Memory B cell (primary cell): Measurements from ENCODE around the gene NKX2-2.
A peak's percentile ranks its signal among the peaks of the same experiment; 100 is the strongest.

Source experiments
- ATAC-seq: fragments of 150-1000 bp; cut with Tn5 transposase; 2 replicates; pipeline ENCODE4 v1.10.0; 2021; ENCODE audit warnings: low read depth, mild to moderate bottlenecking, moderate library complexity
- DNase-seq, 2 donors: peaks; one replicate each; pipeline ENCODE4 v3.0.0; 2022; ENCODE audit warnings: low spot score in 2 of 2
- H3K27ac Mint-ChIP-seq: one replicate; pipeline ENCODE4 v1.8.0; 2022; ENCODE audit warnings: mild to moderate bottlenecking, moderate library complexity, mixed read lengths
- H3K27me3 Mint-ChIP-seq: one replicate; pipeline ENCODE4 v1.8.0; 2022; ENCODE audit warnings: mixed read lengths
- H3K36me3 Mint-ChIP-seq: one replicate; pipeline ENCODE4 v1.8.0; 2022; ENCODE audit warnings: mild to moderate bottlenecking, mixed read lengths
- H3K4me1 Mint-ChIP-seq: one replicate; pipeline ENCODE4 v1.8.0; 2022; ENCODE audit warnings: mixed read lengths
- H3K4me3 Mint-ChIP-seq: one replicate; pipeline ENCODE4 v1.8.0; 2022; ENCODE audit warnings: mild to moderate bottlenecking, moderate library complexity, mixed read lengths
- H3K9me3 Mint-ChIP-seq: one replicate; pipeline ENCODE4 v1.8.0; 2022; ENCODE audit warnings: mixed read lengths

NKX2-2 gene

GRCh38 chr20:21517566-21518277 is 3.9 kb upstream of the NKX2-2 start:
- DNase-seq (no peak), ATAC-seq (no peak)
- no peak overlapping the region for H3K27ac Mint-ChIP-seq
- peaks cover 4% of the 10 kb centered on the region for H3K4me1 Mint-ChIP-seq
- no peaks in the 10 kb centered on the region for H3K9me3 Mint-ChIP-seq
- H3K4me3 Mint-ChIP-seq: peak overlapping the region; percentile 37
- H3K27me3 Mint-ChIP-seq: peaks cover 24% of the 10 kb centered on the region
- H3K36me3 Mint-ChIP-seq: peaks cover 4% of the 10 kb centered on the region

GRCh38 chr20:21516861-21517565 is 3.1 kb upstream of the NKX2-2 start:
- no peak for DNase-seq
- Mint-ChIP-seq H3K9me3 (no peaks in the 10 kb centered on the region), H3K4me3 (no peak overlapping the region), H3K27ac (no peak overlapping the region), H3K27me3 (peaks cover 24% of the 10 kb centered on the region), H3K36me3 (peaks cover 4% of the 10 kb centered on the region), H3K4me1 (peaks cover 4% of the 10 kb centered on the region)
- ATAC-seq: no peak

- H3K27me3 Mint-ChIP-seq: peaks cover 29% of the 10 kb centered on the region
Measured at GRCh38 chr20:21516180-21516567, 2.3 kb upstream of the NKX2-2 start.

GRCh38 chr20:21515300-21516179 is 1.7 kb upstream of the NKX2-2 start:
- H3K27ac Mint-ChIP-seq: no peak overlapping the region
- no peaks in the 10 kb centered on the region for H3K9me3 Mint-ChIP-seq
- DNase-seq (no peak), ATAC-seq (no peak)
- H3K36me3 Mint-ChIP-seq: peaks cover 2% of the 10 kb centered on the region
- H3K4me1 Mint-ChIP-seq: peaks cover 4% of the 10 kb centered on the region
- peak overlapping the region; percentile 16 for H3K4me3 Mint-ChIP-seq
- H3K27me3 Mint-ChIP-seq: peaks cover 25% of the 10 kb centered on the region

More at GRCh38 chr20:21516180-21516567, 2.3 kb upstream of the NKX2-2 start:
- DNase-seq (no peak), ATAC-seq (no peak)
- H3K36me3 Mint-ChIP-seq: peaks cover 4% of the 10 kb centered on the region
- peak overlapping the region; percentile 56 for H3K27ac Mint-ChIP-seq
- peak overlapping the region; percentile 16 for H3K4me3 Mint-ChIP-seq
- H3K9me3 Mint-ChIP-seq: no peaks in the 10 kb centered on the region
- H3K4me1 Mint-ChIP-seq: peaks cover 4% of the 10 kb centered on the region

- H3K4me3 Mint-ChIP-seq: no peak overlapping the region
- peaks cover 26% of the 10 kb centered on the region for H3K27me3 Mint-ChIP-seq
- no peak overlapping the region for H3K27ac Mint-ChIP-seq
- peaks cover 11% of the 10 kb centered on the region for H3K4me1 Mint-ChIP-seq
- DNase-seq (no peak), ATAC-seq (no peak)
- H3K36me3 Mint-ChIP-seq: peaks cover 2% of the 10 kb centered on the region
- H3K9me3 Mint-ChIP-seq: no peaks in the 10 kb centered on the region
Measured at GRCh38 chr20:21514553-21515251, 838 bp upstream of the NKX2-2 start.

- H3K4me3 Mint-ChIP-seq: no peak overlapping the region
Measured at GRCh38 chr20:21513181-21513663, 642 bp downstream of the NKX2-2 start.

GRCh38 chr20:21512634-21513180 is 1.2 kb downstream of the NKX2-2 start:
- H3K4me3 Mint-ChIP-seq: no peak overlapping the region
- DNase-seq (no peak), ATAC-seq (no peak)
- H3K36me3 Mint-ChIP-seq: peaks cover 2% of the 10 kb centered on the region
- H3K27me3 Mint-ChIP-seq: peaks cover 23% of the 10 kb centered on the region
- H3K9me3 Mint-ChIP-seq: no peaks in the 10 kb centered on the region
- peaks cover 13% of the 10 kb centered on the region for H3K4me1 Mint-ChIP-seq
- no peak overlapping the region for H3K27ac Mint-ChIP-seq

More at GRCh38 chr20:21513181-21513663, 642 bp downstream of the NKX2-2 start:
- no peak overlapping the region for H3K27ac Mint-ChIP-seq
- peaks cover 2% of the 10 kb centered on the region for H3K36me3 Mint-ChIP-seq
- H3K9me3 Mint-ChIP-seq: no peaks in the 10 kb centered on the region
- ATAC-seq (no peak), DNase-seq (peak in 1 of 2 donors; percentile 15)
- H3K27me3 Mint-ChIP-seq: peaks cover 22% of the 10 kb centered on the region
- H3K4me1 Mint-ChIP-seq: peaks cover 11% of the 10 kb centered on the region

- H3K27ac Mint-ChIP-seq: no peak overlapping the region
- H3K4me1 Mint-ChIP-seq: peaks cover 13% of the 10 kb centered on the region
- no peak for ATAC-seq
- H3K36me3 Mint-ChIP-seq: peaks cover 2% of the 10 kb centered on the region
- DNase-seq: peak in 1 of 2 donors; percentile 20
- no peaks in the 10 kb centered on the region for H3K9me3 Mint-ChIP-seq
- H3K27me3 Mint-ChIP-seq: peaks cover 20% of the 10 kb centered on the region
- H3K4me3 Mint-ChIP-seq: no peak overlapping the region
Measured at GRCh38 chr20:21511850-21512633, 1.8 kb downstream of the NKX2-2 start.

- peaks cover 14% of the 10 kb centered on the region for H3K4me1 Mint-ChIP-seq
- ATAC-seq (no peak), DNase-seq (no peak)
- peaks cover 2% of the 10 kb centered on the region for H3K36me3 Mint-ChIP-seq
- H3K4me3 Mint-ChIP-seq: no peak overlapping the region
- no peaks in the 10 kb centered on the region for H3K9me3 Mint-ChIP-seq
- H3K27me3 Mint-ChIP-seq: peaks cover 19% of the 10 kb centered on the region
- H3K27ac Mint-ChIP-seq: no peak overlapping the region
Measured at GRCh38 chr20:21511485-21511849, 2.4 kb downstream of the NKX2-2 start.

- Mint-ChIP-seq H3K9me3 (no peaks in the 10 kb centered on the region), H3K27ac (no peak overlapping the region), H3K4me3 (peak overlapping the region; percentile 59), H3K4me1 (peaks cover 13% of the 10 kb centered on the region), H3K27me3 (peaks cover 16% of the 10 kb centered on the region), H3K36me3 (no peaks in the 10 kb centered on the region)
- ATAC-seq: no peak
- no peak for DNase-seq
Measured at GRCh38 chr20:21510414-21511384, 3.2 kb downstream of the NKX2-2 start.

- Mint-ChIP-seq H3K36me3 (no peaks in the 10 kb centered on the region), H3K4me3 (peak overlapping the region; percentile 7), H3K4me1 (peaks cover 13% of the 10 kb centered on the region), H3K9me3 (no peaks in the 10 kb centered on the region), H3K27me3 (peaks cover 16% of the 10 kb centered on the region), H3K27ac (no peak overlapping the region)
- ATAC-seq: no peak
- peak in 1 of 2 donors; percentile 12 for DNase-seq
Measured at GRCh38 chr20:21509597-21510371, 4.1 kb downstream of the NKX2-2 start.
